KOPT-K1 (cell line): ENCODE results near the gene TANC1.

ENCODE experiments used
- H3K27ac ChIP-seq: fragments of 200-600 bp; sonication (generic); 2 replicates; pipeline ENCODE4 v1.5.1; 2016; ENCODE audit warnings: antibody characterized with exemption, mild to moderate bottlenecking, low read depth, low read length; ENCODE audit not compliant: poor library complexity, severe bottlenecking
- H3K36me3 ChIP-seq: fragments of 200-600 bp; sonication (generic); 2 replicates; pipeline ENCODE4 v1.5.1; 2017; ENCODE audit warnings: antibody characterized with exemption, mild to moderate bottlenecking, low read length, moderate library complexity; ENCODE audit not compliant: insufficient read depth
- H3K9me3 ChIP-seq: fragments of 200-600 bp; sonication (generic); 2 replicates; pipeline ENCODE4 v1.5.1; 2017; ENCODE audit warnings: antibody characterized with exemption, low read length, mild to moderate bottlenecking; ENCODE audit not compliant: insufficient read depth, poor library complexity, severe bottlenecking

TANC1 gene

DNA sequence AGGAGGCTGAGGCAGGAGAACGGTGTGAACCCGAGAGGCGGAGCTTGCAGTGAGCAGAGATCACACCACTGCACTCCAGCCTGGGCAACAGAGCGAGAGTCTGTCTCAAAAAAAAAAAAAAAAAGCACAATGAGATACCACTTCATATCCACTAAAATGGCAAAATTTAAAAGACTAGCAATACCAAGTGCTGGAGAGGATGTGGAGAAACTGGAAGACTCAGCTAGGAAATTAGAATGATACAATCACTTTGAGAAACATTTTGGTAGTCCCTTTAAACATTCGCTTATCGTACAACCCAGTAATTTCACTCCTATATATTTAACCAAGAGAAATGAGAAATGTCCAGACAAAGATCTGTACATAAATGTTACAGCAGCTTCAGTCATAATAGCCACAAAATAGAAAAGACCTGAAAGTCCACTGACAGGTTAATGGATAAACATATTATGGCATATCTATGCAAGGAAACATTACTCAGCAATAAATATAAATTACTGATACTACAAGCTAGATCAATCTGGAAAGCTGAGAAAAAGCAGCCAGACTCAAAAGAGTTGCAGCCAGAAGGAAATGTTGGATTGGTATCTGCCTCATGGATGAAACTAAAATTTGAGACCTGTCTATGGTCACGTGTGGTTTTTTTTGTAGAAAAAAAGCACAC lies 278.0 kb downstream of the TANC1 start:
- Histone ChIP-seq H3K36me3 (0 out of 2 replicates have a peak, but pooled peaks cover 4% of the 10 kb centered on the region), H3K27ac (no peak overlapping the region), H3K9me3 (peaks cover 11% of the 10 kb centered on the region)

- 0 out of 2 replicates have a peak, but pooled peaks cover 4% of the 10 kb centered on the region for H3K36me3 ChIP-seq
- peak overlapping the region; percentile 21 for H3K27ac ChIP-seq
- peaks cover 11% of the 10 kb centered on the region for H3K9me3 ChIP-seq
These were observed 281.7 kb downstream of the TANC1 start for GRCh38 chr2:159249990-159250715.

- Histone ChIP-seq H3K27ac (no peak overlapping the region), H3K36me3 (no peaks in the 10 kb centered on the region), H3K9me3 (peaks cover 6% of the 10 kb centered on the region)
These were observed 283.1 kb downstream of the TANC1 start for GRCh38 chr2:159251296-159252173.

DNA sequence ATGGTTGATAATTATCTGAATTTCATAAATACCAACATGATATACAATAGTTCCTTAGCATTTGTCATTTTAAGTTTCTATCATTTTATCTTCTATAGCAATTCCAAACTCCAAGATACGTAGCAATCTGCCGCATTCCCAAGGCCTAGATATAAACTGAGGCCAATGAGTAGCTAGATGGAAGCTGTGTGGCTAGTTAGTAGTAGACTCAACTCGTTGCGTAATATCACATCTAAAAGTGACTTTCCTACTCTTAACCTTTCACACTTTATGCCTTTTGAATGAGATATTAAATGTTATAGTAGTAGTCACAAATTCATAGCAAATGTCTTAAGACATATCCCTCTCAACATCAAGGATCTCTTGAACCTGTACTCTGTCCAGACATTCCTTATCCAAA lies 284.5 kb downstream of the TANC1 start:
- Histone ChIP-seq H3K27ac (no peak overlapping the region), H3K9me3 (no peaks in the 10 kb centered on the region), H3K36me3 (no peaks in the 10 kb centered on the region)

DNA sequence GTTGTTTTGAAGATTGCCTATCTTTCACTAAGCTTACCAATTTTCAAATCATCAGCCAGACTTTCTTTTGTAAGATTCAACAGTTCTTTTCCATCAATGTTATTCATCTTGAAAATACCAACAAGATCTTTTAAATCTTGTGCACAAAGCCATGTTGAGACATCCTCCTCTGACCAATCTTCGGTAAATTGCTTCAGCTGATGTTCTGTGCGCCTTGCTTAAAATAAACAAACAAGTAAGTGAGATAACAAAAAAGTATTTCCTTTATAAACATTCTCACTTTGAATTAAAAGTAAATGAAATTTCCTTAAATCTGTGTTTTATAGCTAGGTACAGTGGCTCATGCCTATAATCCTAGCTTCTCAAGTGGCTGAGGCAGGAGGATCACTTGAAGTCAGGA lies 287.7 kb downstream of the TANC1 start:
- no peak overlapping the region for H3K27ac ChIP-seq
- no peaks in the 10 kb centered on the region for H3K9me3 ChIP-seq
- no peaks in the 10 kb centered on the region for H3K36me3 ChIP-seq

DNA sequence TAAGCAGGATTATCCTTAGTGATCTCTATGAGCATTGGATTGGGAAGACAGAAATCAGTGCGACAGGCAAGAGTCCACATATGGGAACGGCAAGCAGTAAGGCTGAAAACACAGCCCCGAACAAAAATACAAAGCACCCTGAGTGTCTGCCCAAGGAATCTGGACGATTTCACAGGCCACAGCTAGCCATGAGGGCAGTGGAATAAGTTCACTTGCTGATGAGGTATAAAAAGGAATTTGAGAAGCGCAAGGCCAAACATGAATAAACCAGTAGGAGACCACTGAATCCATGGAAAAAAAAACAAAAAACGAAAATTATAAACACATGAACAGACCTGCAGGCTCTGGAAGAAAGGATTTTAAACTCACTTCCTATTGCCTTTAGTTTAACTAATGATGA lies 293.8 kb downstream of the TANC1 start:
- H3K27ac ChIP-seq = no peak overlapping the region
- H3K36me3 ChIP-seq = no peaks in the 10 kb centered on the region
- H3K9me3 ChIP-seq = no peaks in the 10 kb centered on the region

GRCh38 chr2:159262904-159263303 lies 294.5 kb downstream of the TANC1 start:
- Histone ChIP-seq H3K9me3 (no peaks in the 10 kb centered on the region), H3K27ac (no peak overlapping the region), H3K36me3 (no peaks in the 10 kb centered on the region)

- H3K36me3 ChIP-seq = no peaks in the 10 kb centered on the region
- H3K9me3 ChIP-seq = no peaks in the 10 kb centered on the region
- no peak overlapping the region for H3K27ac ChIP-seq
These were observed 296.7 kb downstream of the TANC1 start for GRCh38 chr2:159265171-159265576.

- Histone ChIP-seq H3K9me3 (no peaks in the 10 kb centered on the region), H3K27ac (no peak overlapping the region), H3K36me3 (peaks cover 8% of the 10 kb centered on the region; the same call in 1 of the 2 replicates)
These were observed 298.1 kb downstream of the TANC1 start for GRCh38 chr2:159266554-159266953.

DNA sequence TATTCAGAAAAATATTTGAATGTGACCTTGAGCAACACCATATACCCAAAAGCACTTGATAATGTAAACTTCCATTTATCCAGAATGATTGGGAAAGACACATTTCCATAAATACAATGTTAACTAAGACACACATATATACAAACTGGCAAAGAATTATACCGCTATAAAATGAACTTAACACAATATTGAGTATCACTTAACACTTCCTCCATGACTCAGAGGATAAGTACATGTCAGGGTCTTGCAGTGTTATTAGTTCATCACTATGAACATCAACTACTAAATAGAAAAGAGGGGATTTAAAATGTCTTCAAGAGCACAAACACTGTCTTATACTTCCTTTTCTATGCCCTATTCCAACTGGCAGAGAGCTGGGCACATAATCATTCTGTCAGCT lies 299.5 kb downstream of the TANC1 start:
- Histone ChIP-seq H3K36me3 (peaks cover 9% of the 10 kb centered on the region; the same call in 1 of the 2 replicates), H3K27ac (no peak overlapping the region), H3K9me3 (no peaks in the 10 kb centered on the region)

- Histone ChIP-seq H3K9me3 (no peaks in the 10 kb centered on the region), H3K27ac (no peak overlapping the region), H3K36me3 (peaks cover 9% of the 10 kb centered on the region; the same call in 1 of the 2 replicates)
These were observed 302.4 kb downstream of the TANC1 start for GRCh38 chr2:159270744-159271379.

DNA sequence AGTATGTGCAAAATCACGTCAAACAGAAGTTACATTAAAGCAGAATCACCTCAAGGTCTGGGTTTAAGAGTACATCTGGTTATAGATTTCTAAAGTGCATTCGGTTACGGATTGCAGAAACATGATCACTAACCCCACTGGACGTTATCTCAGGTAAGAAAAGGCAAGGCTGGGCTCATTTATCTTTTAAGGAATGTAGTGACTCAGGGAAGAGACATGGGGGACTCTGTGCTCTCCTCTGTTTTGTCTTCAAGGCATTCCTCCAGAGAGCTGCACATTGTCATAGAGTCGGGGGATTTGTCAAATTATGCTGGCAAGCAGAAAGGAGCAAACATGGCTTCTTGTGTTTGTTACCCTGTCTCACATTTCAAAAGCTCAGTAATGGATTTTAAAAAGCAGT lies 303.7 kb downstream of the TANC1 start:
- H3K9me3 ChIP-seq = no peaks in the 10 kb centered on the region
- no peak overlapping the region for H3K27ac ChIP-seq
- peaks cover 9% of the 10 kb centered on the region; the same call in 1 of the 2 replicates for H3K36me3 ChIP-seq

GRCh38 chr2:159275111-159275510 lies 306.7 kb downstream of the TANC1 start:
- Histone ChIP-seq H3K27ac (no peak overlapping the region), H3K9me3 (no peaks in the 10 kb centered on the region), H3K36me3 (peaks cover 12% of the 10 kb centered on the region; the same call in 1 of the 2 replicates)

DNA sequence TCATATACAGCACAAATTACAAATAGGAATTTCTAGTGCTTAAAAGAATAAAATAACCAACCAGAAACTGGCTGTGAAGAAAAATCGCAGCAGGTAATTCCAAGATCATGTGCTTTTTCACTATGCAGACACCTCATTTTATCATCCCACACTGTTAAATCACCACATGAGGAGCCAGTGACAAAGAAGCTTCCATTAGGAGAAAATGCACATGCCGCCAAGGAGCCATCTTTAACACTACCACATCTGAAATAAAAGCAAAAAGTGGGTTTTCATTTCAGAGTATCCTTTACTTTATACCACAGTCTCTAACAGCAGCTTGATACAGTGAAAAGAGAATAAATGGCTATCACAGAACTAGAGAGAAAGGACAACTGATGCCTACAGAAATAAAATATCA lies 311.3 kb downstream of the TANC1 start:
- Histone ChIP-seq H3K36me3 (peaks cover 12% of the 10 kb centered on the region; the same call in 1 of the 2 replicates), H3K9me3 (no peaks in the 10 kb centered on the region), H3K27ac (no peak overlapping the region)
